ENCODE data around the gene TUBB2A. TPM values are rescaled to one million over a fixed set of nuclear protein-coding genes. Genes with fewer than 3 reads are reported as not detected.

Gene TUBB2A
- total and polyA plus RNA-seq, 2 of the 13 experiments (the other 11 are each of a cell fraction or from before 2014, with no cell fraction given) = 35.3 to 106 TPM

- Histone ChIP-seq H3K27ac (ENCODE audit: extremely low read length, insufficient read depth, low read length) (no peak overlapping the region), H3K4me2 (ENCODE audit: low read depth, low read length) (no peak overlapping the region), H3K36me3 (replicated peaks in 1 of 2; ENCODE audit: control insufficient read depth in 1 of 2, insufficient read depth in 2 of 2, low read length in 2 of 2) (peaks cover 5 to 18% of the 10 kb centered on the region in 2 experiments), H2AFZ (ENCODE audit: low read length) (no peak overlapping the region), H3K4me1 (ENCODE audit: insufficient read depth, low read length) (peaks cover 35% of the 10 kb centered on the region), H3K9me3 (ENCODE audit: low read length) (no peaks in the 10 kb centered on the region), H4K20me1 (ENCODE audit: insufficient read depth, low read length) (no peaks in the 10 kb centered on the region), H3K4me3 (replicated peaks in 1 of 3; ENCODE audit: insufficient read depth in 1 of 3, low read depth in 2 of 3, low read length in 3 of 3) (no peak overlapping the region), H3K27me3 (ENCODE audit: control insufficient read depth in 1 of 2, insufficient read depth in 2 of 2, low read length in 2 of 2) (no peaks in the 10 kb centered on the region), H3K79me2 (ENCODE audit: insufficient read depth, low read length) (no peaks in the 10 kb centered on the region), H3K9ac (ENCODE audit: insufficient read depth, low read depth, low read length) (no peak overlapping the region)
- ATAC-seq = no peak
- intact Hi-C loops (cut with micrococcal nuclease; ENCODE audit: unreplicated experiment) = no loop called here
- ChIA-PET POLR2A (interaction anchor here (0.8 to 2.0 kb wide), 3 partner anchors 11 to 20 kb away, joined by 3 to 8 read pairs (median 5); partner anchors contain the start of gene TUBB2A), CTCF (ENCODE audit: low intra/inter-chr PET ratio, low total read pairs) (no interaction called here)
- no peak for FAIRE-seq
- no TSS peak for BruUV-seq (replicated peaks)
- peak; percentile 47; the same call in 1 of the 2 replicates for TF ChIP-seq CEBPG (CRISPR knock-in tag; IDR thresholded peaks at IDR 0.05)
- no peak for TF ChIP-seq SYNCRIP (IDR thresholded peaks at IDR 0.05; ENCODE audit: insufficient read depth, low read depth, low read length)
- 0 out of 2 replicates have a peak, but pooled peaks have one; percentile 17 for TF ChIP-seq SRF (IDR thresholded peaks at IDR 0.05; ENCODE audit: low read depth, low read length)
- TF ChIP-seq, protein P1, sequence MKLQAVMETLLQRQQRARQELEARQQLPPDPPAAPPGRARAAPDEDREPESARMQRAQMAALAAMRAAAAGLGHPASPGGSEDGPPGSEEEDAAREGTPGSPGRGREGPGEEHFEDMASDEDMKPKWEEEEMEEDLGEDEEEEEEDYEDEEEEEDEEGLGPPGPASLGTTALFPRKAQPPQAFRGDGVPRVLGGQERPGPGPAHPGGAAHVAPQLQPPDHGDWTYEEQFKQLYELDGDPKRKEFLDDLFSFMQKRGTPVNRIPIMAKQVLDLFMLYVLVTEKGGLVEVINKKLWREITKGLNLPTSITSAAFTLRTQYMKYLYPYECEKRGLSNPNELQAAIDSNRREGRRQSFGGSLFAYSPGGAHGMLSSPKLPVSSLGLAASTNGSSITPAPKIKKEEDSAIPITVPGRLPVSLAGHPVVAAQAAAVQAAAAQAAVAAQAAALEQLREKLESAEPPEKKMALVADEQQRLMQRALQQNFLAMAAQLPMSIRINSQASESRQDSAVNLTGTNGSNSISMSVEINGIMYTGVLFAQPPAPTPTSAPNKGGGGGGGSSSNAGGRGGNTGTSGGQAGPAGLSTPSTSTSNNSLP (IDR thresholded peaks at IDR 0.05; ENCODE audit: low read depth, low read length) = peak; percentile 48; the same call in 1 of the 2 replicates
- peak; percentile 76; the same call in 1 of the 2 replicates for TF ChIP-seq CEBPB (IDR thresholded peaks at IDR 0.05; ENCODE audit: borderline replicate concordance, low read depth, low read length)
- no peak for DNase-seq (ENCODE audit: low spot score)
- in situ Hi-C loops (cut with HindIII; ENCODE audit: extremely low pct_ligation_motif_present, low pct_unique_long_range_greater_than_20kb) = no loop called here
These were observed 14.8 kb downstream of the TUBB2A start for GRCh38 chr6:3142536-3142935.

DNA sequence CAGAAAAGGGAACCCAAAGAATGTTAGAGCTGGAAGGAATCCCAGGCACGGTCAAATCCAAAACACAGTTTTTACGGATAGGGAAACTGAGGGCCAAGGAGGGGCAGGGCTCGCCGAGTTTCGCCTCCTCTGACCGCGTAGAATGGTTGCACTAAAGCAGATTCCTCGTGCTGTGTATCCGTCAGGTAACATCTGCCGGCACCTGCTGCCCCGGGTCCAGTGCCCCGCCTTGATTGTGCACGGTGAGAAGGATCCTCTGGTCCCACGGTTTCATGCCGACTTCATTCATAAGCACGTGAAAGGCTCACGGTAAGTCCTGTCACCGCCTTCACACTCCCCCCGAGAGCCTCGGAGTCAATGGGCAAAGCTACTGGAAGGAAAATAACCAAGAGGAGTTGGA, 17.1 kb downstream of the TUBB2A start:
- TF ChIP-seq ZNF17 (CRISPR knock-in tag; IDR thresholded peaks at IDR 0.05) = 0 out of 2 replicates have a peak, but pooled peaks have one; percentile 45
- 0 out of 2 replicates have a peak, but pooled peaks have one; percentile 34 for TF ChIP-seq UBTF (CRISPR knock-in tag; IDR thresholded peaks at IDR 0.05)
- TF ChIP-seq SRY (CRISPR knock-in tag; IDR thresholded peaks at IDR 0.05) = no peak
- Histone ChIP-seq H3K4me2 (ENCODE audit: low read depth, low read length) (no peak overlapping the region), H3K27me3 (ENCODE audit: control insufficient read depth in 1 of 2, insufficient read depth in 2 of 2, low read length in 2 of 2) (no peaks in the 10 kb centered on the region), H3K9ac (ENCODE audit: insufficient read depth, low read depth, low read length) (no peak overlapping the region), H4K20me1 (ENCODE audit: insufficient read depth, low read length) (no peaks in the 10 kb centered on the region), H3K79me2 (ENCODE audit: insufficient read depth, low read length) (no peaks in the 10 kb centered on the region), H3K4me1 (ENCODE audit: insufficient read depth, low read length) (peaks cover 58% of the 10 kb centered on the region), H3K36me3 (replicated peaks in 1 of 2; ENCODE audit: control insufficient read depth in 1 of 2, insufficient read depth in 2 of 2, low read length in 2 of 2) (peaks cover 6 to 20% of the 10 kb centered on the region in 2 experiments; a peak in 4 of 5 replicates), H3K27ac (ENCODE audit: extremely low read length, insufficient read depth, low read length) (peak overlapping the region; percentile 90), H3K4me3 (replicated peaks in 1 of 3; ENCODE audit: insufficient read depth in 1 of 3, low read depth in 2 of 3, low read length in 3 of 3) (no peak overlapping the region), H3K9me3 (ENCODE audit: low read length) (no peaks in the 10 kb centered on the region), H2AFZ (ENCODE audit: low read length) (no peak overlapping the region)
- FAIRE-seq (no peak), ATAC-seq (no peak), DNase-seq (ENCODE audit: low spot score) (no peak)
- BruUV-seq (replicated peaks) = no TSS peak
- intact Hi-C loops (cut with micrococcal nuclease; ENCODE audit: unreplicated experiment) (no loop called here), in situ Hi-C loops (cut with HindIII; ENCODE audit: extremely low pct_ligation_motif_present, low pct_unique_long_range_greater_than_20kb) (no loop called here)
- 96% methylated on average over 20 of the region's 20 CpGs for WGBS (ENCODE audit: low lambda C conversion rate)
- ChIA-PET CTCF (ENCODE audit: low intra/inter-chr PET ratio, low total read pairs) (no interaction called here), POLR2A (interaction anchor here (1.3 to 3.0 kb wide), 7 partner anchors 15 to 118 kb away, joined by 4 to 23 read pairs (median 9); partner anchors contain the start of genes BPHL, PSMG4 and TUBB2A)

Data from HepG2 (cell line).